GM19397 (cell line): ENCODE results near the gene STARD3.
"Not testable (repeated sequence)": the region's sequence is repeated elsewhere in the genome, so short reads cannot be mapped to it uniquely, and the experiment has no call there.

Experiments
- ATAC-seq: cut with Tn5 transposase; IDR thresholded peaks from one replicate; pipeline ENCODE4 v1.9.1; 2021; ENCODE audit warnings: mild to moderate bottlenecking, moderate library complexity; ENCODE audit not compliant: unreplicated experiment

STARD3 gene

GRCh38 chr17:39687101-39687545 is 50.2 kb downstream of the STARD3 start:
- ATAC-seq = no peak

GRCh38 chr17:39687546-39688474 is 50.9 kb downstream of the STARD3 start, which contains the start of gene PGAP3:
Gene PGAP3, minus strand, starts transcription at chr17:39688057. Its CDS starts 43 bp downstream, at chr17:39688014.
- ATAC-seq = peak; percentile 88

GRCh38 chr17:39688475-39688835 is 51.5 kb downstream of the STARD3 start:
- ATAC-seq = no peak

- no peak for ATAC-seq
These were observed 52.0 kb downstream of the STARD3 start for GRCh38 chr17:39688945-39689344.

- ATAC-seq = no peak
These were observed 57.6 kb downstream of the STARD3 start for GRCh38 chr17:39694593-39694992.

- ATAC-seq = no peak
These were observed 58.1 kb downstream of the STARD3 start for GRCh38 chr17:39695089-39695474.

GRCh38 chr17:39696731-39697130 is 59.8 kb downstream of the STARD3 start:
- no peak for ATAC-seq

GRCh38 chr17:39697961-39698360 is 61.0 kb downstream of the STARD3 start:
- no peak for ATAC-seq

GRCh38 chr17:39699157-39699817 is 62.3 kb downstream of the STARD3 start:
- not testable (repeated sequence) for ATAC-seq

GRCh38 chr17:39699818-39700147 is 62.8 kb downstream of the STARD3 start, which contains the start of gene ERBB2:
Gene ERBB2, plus strand, starts transcription at chr17:39700064. Its CDS starts 175 bp downstream, at chr17:39700239.
- ATAC-seq = no peak

- ATAC-seq = no peak
These were observed 63.4 kb downstream of the STARD3 start for GRCh38 chr17:39700148-39700987.

GRCh38 chr17:39701012-39701783 is 64.3 kb downstream of the STARD3 start:
- no peak for ATAC-seq

- no peak for ATAC-seq
These were observed 65.0 kb downstream of the STARD3 start for GRCh38 chr17:39701784-39702422.

- no peak for ATAC-seq
These were observed 66.3 kb downstream of the STARD3 start for GRCh38 chr17:39702901-39703893.

- no peak for ATAC-seq
These were observed 67.0 kb downstream of the STARD3 start for GRCh38 chr17:39703913-39704312.

GRCh38 chr17:39704821-39705551 is 68.0 kb downstream of the STARD3 start:
- ATAC-seq = no peak

GRCh38 chr17:39705786-39706348 is 68.9 kb downstream of the STARD3 start:
- ATAC-seq = no peak

GRCh38 chr17:39706383-39706782 is 69.4 kb downstream of the STARD3 start:
- no peak for ATAC-seq
